K562 (cell line): Measurements from ENCODE around the gene GRHPR. TPM values are rescaled to one million over a fixed set of nuclear protein-coding genes. Genes with fewer than 3 reads are reported as not detected.
"Not testable (repeated sequence)": the region's sequence is repeated elsewhere in the genome, so short reads cannot be mapped to it uniquely, and the experiment has no call there.

Experiments
- ATAC-seq: fragments of 200-7000 bp; cut with Tn5 transposase; 3 replicates; pipeline ENCODE4 v1.9.1; 2020; ENCODE audit warnings: moderate library complexity
- BruUV-seq: library from RNA; stranded (reverse); fragments of 400-500 nt; replicated peaks from 2 replicates; lab custom pipeline; 2021; lab: Mats Ljungman, UMichigan
- CTCF ChIA-PET: fragments of 300-600 bp; formaldehyde crosslinking; extraction: SDS; loops from one replicate; lab custom pipeline; 2021; ENCODE audit warnings: low intra/inter-chr PET ratio; lab: Yijun Ruan, JAX
- POLR2A ChIA-PET: fragments of 300-600, 350-650 bp; sonication (Branson Sonifier 250); formaldehyde crosslinking; extraction: SDS; loops from one replicate; lab custom pipeline; 2021; ENCODE audit warnings: antibody characterized with exemption, inconsistent platforms; lab: Yijun Ruan, JAX
- DNase-seq, 4 experiments: peaks; one replicate each; pipeline versions ENCODE4 v3.0.0 to v3.0.0-alpha.2; 2011 to 2018; ENCODE audit warnings: low spot score in 3 of 4, mixed read lengths in 3 of 4; ENCODE audit errors: extremely low read depth in 1 of 4
- FAIRE-seq: peaks from 2 replicates; lab custom pipeline; 2011; peaks lifted over from hg19 to GRCh38; lab: Jason Lieb, UNC
- H2AFZ ChIP-seq: 2 replicates; pipeline ENCODE4 v1.6.0; 2011; ENCODE audit warnings: low read depth, low read length, control low read depth, inconsistent platforms
- H3K27ac ChIP-seq: fragments of 200-600 bp; 3 replicates; pipeline ENCODE4 v1.8.0; 2011; ENCODE audit warnings: low read depth, mild to moderate bottlenecking, control low read depth, inconsistent platforms, low read length, moderate library complexity, mixed read lengths; ENCODE audit errors: extremely low read depth
- H3K27me3 ChIP-seq, 2 experiments: fragments of 300-600 bp in 1 of 2; 2 replicates in 1 of 2; 3 replicates in 1 of 2; pipeline versions ENCODE4 v1.6.0 to v1.8.0; 2011; ENCODE audit warnings: inconsistent platforms in 2 of 2, low read length in 2 of 2, mild to moderate bottlenecking in 1 of 2, mixed read lengths in 1 of 2, moderate library complexity in 1 of 2; ENCODE audit not compliant: control insufficient read depth in 2 of 2, insufficient read depth in 2 of 2
- H3K36me3 ChIP-seq: fragments of 300-600 bp; 3 replicates; pipeline ENCODE4 v1.8.0; 2011; ENCODE audit warnings: mild to moderate bottlenecking, low read length, inconsistent platforms; ENCODE audit not compliant: control insufficient read depth, insufficient read depth
- H3K4me1 ChIP-seq, 2 experiments: fragments of 200-600 bp in 1 of 2; replicated peaks in 1 of 2; 2 replicates in 1 of 2; 3 replicates in 1 of 2; pipeline versions ENCODE4 v1.5.1 to v1.8.0; 2011; ENCODE audit warnings: inconsistent platforms in 2 of 2, low read length in 2 of 2, mild to moderate bottlenecking in 1 of 2, mixed read lengths in 1 of 2, moderate library complexity in 1 of 2; ENCODE audit not compliant: control insufficient read depth in 2 of 2, insufficient read depth in 2 of 2
- H3K4me2 ChIP-seq: 2 replicates; pipeline ENCODE4 v1.6.1; 2011; ENCODE audit warnings: low read length, control low read depth, inconsistent platforms, mixed read lengths; ENCODE audit not compliant: insufficient read depth
- H3K4me3 ChIP-seq: fragments of 200-600 bp; sonication (generic), shearing (Covaris generic); 2 replicates; pipeline ENCODE4 v1.5.1; 2016; ENCODE audit warnings: control low read depth, inconsistent platforms
- H3K79me2 ChIP-seq: fragments of 200-600 bp; 3 replicates; pipeline ENCODE4 v1.8.0; 2011; ENCODE audit warnings: low read length, inconsistent platforms; ENCODE audit not compliant: control insufficient read depth, insufficient read depth
- H3K9ac ChIP-seq, 2 experiments: 2 replicates each; pipeline versions ENCODE4 v1.6.0 to v1.6.1; 2011; ENCODE audit warnings: low read depth in 2 of 2, low read length in 2 of 2, control low read depth in 1 of 2, inconsistent platforms in 1 of 2, mild to moderate bottlenecking in 1 of 2, mixed read lengths in 1 of 2; ENCODE audit not compliant: insufficient read depth in 1 of 2
- H3K9me1 ChIP-seq: one replicate; pipeline ENCODE4 v1.6.0; 2011; ENCODE audit warnings: inconsistent platforms, mild to moderate bottlenecking, low read length, moderate library complexity; ENCODE audit not compliant: control insufficient read depth, insufficient read depth
- H3K9me3 ChIP-seq: replicated peaks from 2 replicates; pipeline ENCODE4 v1.5.1; 2011; ENCODE audit warnings: low read depth, low read length, inconsistent platforms; ENCODE audit not compliant: control insufficient read depth, insufficient read depth
- H4K20me1 ChIP-seq: replicated peaks from 2 replicates; pipeline ENCODE4 v1.6.1; 2011; ENCODE audit warnings: low read length, inconsistent platforms, mixed read lengths; ENCODE audit not compliant: control insufficient read depth, insufficient read depth
- C11orf30 ChIP-seq: fragments of 450-650 bp; IDR thresholded peaks from 2 replicates; pipeline ENCODE4 v1.6.1; 2016; ENCODE audit warnings: low read depth, mild to moderate bottlenecking
- MAFF ChIP-seq: IDR thresholded peaks from 2 replicates; pipeline ENCODE4 v1.6.1; 2012; ENCODE audit warnings: low read length, improper control_type of control experiment
- MAFG ChIP-seq: fragments of 450-650 bp; conservative IDR thresholded peaks from 2 replicates; pipeline ENCODE4 v1.6.1; 2016; ENCODE audit warnings: missing genetic modification characterization, missing compliant biosample characterization
- MAFK ChIP-seq: IDR thresholded peaks from 2 replicates; pipeline ENCODE4 v1.6.1; 2011; ENCODE audit warnings: low read length, improper control_type of control experiment
- SUPT5H ChIP-seq: fragments of 450-650 bp; IDR thresholded peaks from 2 replicates; pipeline ENCODE4 v1.6.1; 2016
- YBX1 ChIP-seq: fragments of 450-650 bp; IDR thresholded peaks from 2 replicates; pipeline ENCODE4 v1.7.1; 2016; ENCODE audit warnings: mild to moderate bottlenecking
- ZNF121 ChIP-seq: sonication (generic); formaldehyde crosslinking; conservative IDR thresholded peaks from 2 replicates; pipeline ENCODE4 v1.8.0; 2022; ENCODE audit warnings: missing genetic modification reagents
- ZNF316 ChIP-seq: fragments of 450-650 bp; IDR thresholded peaks from 2 replicates; pipeline ENCODE4 v1.6.1; 2016
- ZNF76 ChIP-seq: fragments of 250-450 bp; sonication (Bioruptor Pico); IDR thresholded peaks from 2 replicates; pipeline ENCODE4 v1.4.0; 2020; ENCODE audit warnings: mild to moderate bottlenecking, moderate library complexity, borderline replicate concordance
- whole genome bisulfite sequencing: fragments of 100-300 bp; shearing (Covaris generic); methylation state at CpG from one replicate; pipeline ENCODE4 v1.1.6; 2016; ENCODE audit warnings: low coverage, mixed read lengths; ENCODE audit not compliant: insufficient coverage; ENCODE audit errors: missing lambda C conversion rate; 5-methylcytosine and 5-hydroxymethylcytosine counted together
- in situ Hi-C: fragments of 300-500 bp; cut with MboI; formaldehyde crosslinking; loops from 4 replicates; pipeline ENCODE4 v1.15.0; 2018; ENCODE audit warnings: inconsistent platforms, mixed read lengths
- intact Hi-C: fragments of 100-400 bp; cut with micrococcal nuclease; formaldehyde crosslinking; loops from 2 replicates; pipeline ENCODE4 v1.14.2; 2022
- polyA plus RNA-seq, 8 experiments: library from polyadenylated mRNA; depleted of rRNA in 4 of 8; stranded (reverse) in 5 of 8; unstranded in 3 of 8; fragments of >200 nt; fragmentation: Nextera tagmentation in 2 of 8; fragmentation: Illumina TruSeq in 1 of 8; extraction: Ambion mirVana in 2 of 8; extraction: Trizol in 1 of 8; gene quantifications; 2 replicates each; pipeline versions ENCODE4 v1.2.1 to v1.2.3, GENCODE V29; 2011 to 2014; ENCODE audit warnings: inconsistent platforms in 1 of 8, missing spikeins in 1 of 8
- total RNA-seq, 7 experiments: library from RNA; depleted of rRNA in 6 of 7; stranded (reverse); fragments of >200 nt in 6 of 7; fragmentation: Illumina TruSeq in 2 of 7; extraction: Trizol in 2 of 7; gene quantifications; 2 replicates each; pipeline versions ENCODE4 v1.2.1 to v1.2.3, GENCODE V29; 2011 to 2021; ENCODE audit warnings: low replicate concordance in 1 of 7
- TF ChIP-seq, protein P1 (sequence below), 3 experiments: IDR thresholded peaks in 2 of 3; conservative IDR thresholded peaks in 1 of 3; 2 replicates each; pipeline ENCODE4 v1.5.1; 2011 to 2012; ENCODE audit warnings: low read length in 3 of 3, mild to moderate bottlenecking in 3 of 3, control low read depth in 2 of 3, improper control_type of control experiment in 1 of 3, inconsistent platforms in 1 of 3, low read depth in 1 of 3, mixed read lengths in 1 of 3, moderate library complexity in 1 of 3; ENCODE audit not compliant: insufficient read depth in 2 of 3

The GRHPR gene
- total and polyA plus RNA-seq, 9 of the 15 experiments (the other 6 are each of a cell fraction or from before 2014, with no cell fraction given): 38.9 to 144 (median 120) TPM

DNA sequence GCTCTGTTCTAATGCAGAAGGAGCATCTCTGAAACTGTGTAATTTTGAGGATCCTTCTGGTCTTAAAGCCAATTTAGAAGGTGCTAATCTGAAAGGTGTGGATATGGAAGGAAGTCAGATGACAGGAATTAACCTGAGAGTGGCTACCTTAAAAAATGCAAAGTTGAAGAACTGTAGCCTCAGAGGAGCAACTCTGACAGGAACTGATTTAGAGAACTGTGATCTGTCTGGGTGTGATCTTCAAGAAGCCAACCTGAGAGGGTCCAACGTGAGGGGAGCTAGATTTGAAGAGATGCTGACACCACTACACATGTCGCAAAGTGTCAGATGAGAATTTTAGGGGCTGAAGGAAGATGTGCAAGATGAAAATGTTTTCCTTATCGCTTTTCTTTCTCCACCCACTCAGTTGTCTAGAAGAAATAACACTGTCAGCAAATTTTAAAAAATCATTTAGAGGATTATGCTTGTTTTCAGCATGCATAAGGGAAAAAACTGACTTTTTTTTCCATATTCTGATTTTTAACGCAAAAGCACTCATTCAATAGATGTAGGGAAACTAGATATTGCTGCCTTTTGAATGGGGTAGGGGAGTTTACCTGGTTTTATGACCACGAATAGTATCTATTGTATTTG, 55.6 kb downstream of the GRHPR start:
- H3K27ac ChIP-seq, DNase-seq, H3K4me2 ChIP-seq, H3K4me1 ChIP-seq, POLR2A ChIA-PET, CTCF ChIA-PET, H3K36me3 ChIP-seq, H3K9ac ChIP-seq, H2AFZ ChIP-seq, ATAC-seq, H3K27me3 ChIP-seq, H3K4me3 ChIP-seq, H3K9me3 ChIP-seq, FAIRE-seq, H4K20me1 ChIP-seq, intact Hi-C loops, H3K79me2 ChIP-seq, H3K9me1 ChIP-seq, BruUV-seq: not testable (repeated sequence)
- TF ChIP-seq MAFK (peak; percentile 94), ZNF316 (peak; percentile 96), MAFG (tag) (peak; percentile 93), MAFF (peak; percentile 95), C11orf30 (peak; percentile 91)
- WGBS: 3% methylated on average over 5 of the region's 5 CpGs
- in situ Hi-C loops: loop anchor here (25.0 kb wide), 1 partner anchor 884 kb away; no protein-coding TSS in a partner anchor

DNA sequence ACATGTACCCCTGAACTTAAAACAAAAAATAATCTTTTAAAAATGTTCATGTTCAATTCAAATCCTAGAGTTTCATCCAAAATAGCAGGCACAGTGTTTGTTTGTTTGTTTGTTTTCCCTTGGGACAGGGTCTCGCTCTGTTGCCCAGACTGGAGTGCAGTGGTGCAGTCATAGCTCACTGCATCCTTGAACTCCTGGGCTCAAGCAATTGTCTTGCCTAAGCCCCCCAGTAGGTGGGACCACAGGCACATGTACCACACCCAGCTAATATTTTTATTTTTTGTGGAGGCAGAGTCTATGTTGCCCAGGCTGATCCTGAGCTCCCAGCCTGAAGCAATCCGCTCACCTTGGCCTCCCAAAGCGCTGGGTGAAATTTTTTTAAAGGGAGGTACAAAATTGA, 58.3 kb downstream of the GRHPR start:
- no TSS peak for BruUV-seq
- CTCF ChIA-PET: no interaction called here

More for the DNA sequence above, 58.3 kb downstream of the GRHPR start:
- 8% methylated on average over 3 of the region's 3 CpGs for WGBS
- POLR2A ChIA-PET: interaction anchor here (0.5 to 1.6 kb wide), 5 partner anchors 15 to 423 kb away, joined by 3 to 5 read pairs (median 4); no protein-coding TSS in a partner anchor
- in situ Hi-C loops (loop anchor here (5.0 to 25.0 kb wide), 3 partner anchors 302 to 882 kb away; partner anchors contain the start of gene SLC25A51), intact Hi-C loops (loop anchor here (5.0 kb wide), 4 partner anchors 112 to 882 kb away; partner anchors contain the start of gene TOMM5)
- Histone ChIP-seq H2AFZ (no peak overlapping the region), H3K79me2 (peaks cover 1% of the 10 kb centered on the region; the same call in 2 of the 3 replicates), H3K4me2 (no peak overlapping the region), H3K4me1 (peaks cover 5 to 8% of the 10 kb centered on the region in 2 experiments; a peak in 4 of 5 replicates), H3K9ac (no peak overlapping the region), H3K27me3 (peaks cover 7 to 8% of the 10 kb centered on the region in 2 experiments; a peak in 4 of 5 replicates), H3K9me3 (no peaks in the 10 kb centered on the region), H3K4me3 (no peak overlapping the region), H4K20me1 (no peaks in the 10 kb centered on the region), H3K27ac (no peak overlapping the region), H3K36me3 (no peaks in the 10 kb centered on the region), H3K9me1 (no peaks in the 10 kb centered on the region)
- no peak for ATAC-seq
- TF ChIP-seq SUPT5H (no peak), ZNF76 (CRISPR knock-in tag) (no peak), YBX1 (no peak), ZNF121 (CRISPR knock-in tag) (peak; percentile 72)
- TF ChIP-seq, protein P1, sequence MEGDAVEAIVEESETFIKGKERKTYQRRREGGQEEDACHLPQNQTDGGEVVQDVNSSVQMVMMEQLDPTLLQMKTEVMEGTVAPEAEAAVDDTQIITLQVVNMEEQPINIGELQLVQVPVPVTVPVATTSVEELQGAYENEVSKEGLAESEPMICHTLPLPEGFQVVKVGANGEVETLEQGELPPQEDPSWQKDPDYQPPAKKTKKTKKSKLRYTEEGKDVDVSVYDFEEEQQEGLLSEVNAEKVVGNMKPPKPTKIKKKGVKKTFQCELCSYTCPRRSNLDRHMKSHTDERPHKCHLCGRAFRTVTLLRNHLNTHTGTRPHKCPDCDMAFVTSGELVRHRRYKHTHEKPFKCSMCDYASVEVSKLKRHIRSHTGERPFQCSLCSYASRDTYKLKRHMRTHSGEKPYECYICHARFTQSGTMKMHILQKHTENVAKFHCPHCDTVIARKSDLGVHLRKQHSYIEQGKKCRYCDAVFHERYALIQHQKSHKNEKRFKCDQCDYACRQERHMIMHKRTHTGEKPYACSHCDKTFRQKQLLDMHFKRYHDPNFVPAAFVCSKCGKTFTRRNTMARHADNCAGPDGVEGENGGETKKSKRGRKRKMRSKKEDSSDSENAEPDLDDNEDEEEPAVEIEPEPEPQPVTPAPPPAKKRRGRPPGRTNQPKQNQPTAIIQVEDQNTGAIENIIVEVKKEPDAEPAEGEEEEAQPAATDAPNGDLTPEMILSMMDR (IDR thresholded peaks at IDR 0.05 in 2 of 3, conservative IDR thresholded peaks at IDR 0.05 in 1 of 3; ENCODE audit: insufficient read depth in 2 of 3, low read depth in 1 of 3, low read length in 3 of 3): peak; percentile 5 to 21 (median 20); a peak in 1 of 6 replicates
- no peak for DNase-seq
- no peak for FAIRE-seq
